Suprapubic skin (tissue), 4 donors: ENCODE results near the gene NAA38.

Experiments
- EP300 ChIP-seq: sonication (generic); formaldehyde crosslinking; IDR thresholded peaks from one replicate; pipeline ENCODE4 v1.6.1; 2017; ENCODE audit warnings: antibody characterized with exemption
- POLR2A ChIP-seq, 2 donors: fragments of 450-650 bp; IDR thresholded peaks; one replicate each; pipeline ENCODE4 v1.6.1; 2017; ENCODE audit warnings: antibody characterized with exemption in 2 of 2, mild to moderate bottlenecking in 2 of 2, moderate library complexity in 2 of 2
- POLR2AphosphoS5 ChIP-seq, 3 donors: sonication (generic); formaldehyde crosslinking; IDR thresholded peaks; one replicate each; pipeline ENCODE4 v1.6.1; 2017; ENCODE audit warnings: antibody characterized with exemption in 3 of 3
- TF ChIP-seq, protein P1 (sequence below), 2 donors: fragments of 200-600 bp in 1 of 2; fragments of 450-650 bp in 1 of 2; sonication (generic) in 1 of 2; IDR thresholded peaks; one replicate each; pipeline ENCODE4 v1.5.1; 2016 to 2019; ENCODE audit warnings: antibody characterized with exemption in 2 of 2, mild to moderate bottlenecking in 1 of 2, moderate library complexity in 1 of 2

DNA sequence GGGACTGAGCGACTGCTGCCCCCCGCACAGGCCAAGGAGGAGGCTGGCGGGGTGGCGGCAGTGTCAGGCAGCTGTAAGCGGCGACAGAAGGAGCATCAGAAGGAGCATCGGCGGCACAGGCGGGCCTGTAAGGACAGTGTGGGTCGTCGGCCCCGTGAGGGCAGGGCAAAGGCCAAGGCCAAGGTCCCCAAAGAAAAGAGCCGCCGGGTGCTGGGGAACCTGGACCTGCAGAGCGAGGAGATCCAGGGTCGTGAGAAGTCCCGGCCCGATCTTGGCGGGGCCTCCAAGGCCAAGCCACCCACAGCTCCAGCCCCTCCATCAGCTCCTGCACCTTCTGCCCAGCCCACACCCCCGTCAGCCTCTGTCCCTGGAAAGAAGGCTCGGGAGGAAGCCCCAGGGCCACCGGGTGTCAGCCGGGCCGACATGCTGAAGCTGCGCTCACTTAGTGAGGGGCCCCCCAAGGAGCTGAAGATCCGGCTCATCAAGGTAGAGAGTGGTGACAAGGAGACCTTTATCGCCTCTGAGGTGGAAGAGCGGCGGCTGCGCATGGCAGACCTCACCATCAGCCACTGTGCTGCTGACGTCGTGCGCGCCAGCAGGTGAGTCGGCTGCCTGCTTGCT, 8.1 kb downstream of the NAA38 start:
- TF ChIP-seq, protein P1, sequence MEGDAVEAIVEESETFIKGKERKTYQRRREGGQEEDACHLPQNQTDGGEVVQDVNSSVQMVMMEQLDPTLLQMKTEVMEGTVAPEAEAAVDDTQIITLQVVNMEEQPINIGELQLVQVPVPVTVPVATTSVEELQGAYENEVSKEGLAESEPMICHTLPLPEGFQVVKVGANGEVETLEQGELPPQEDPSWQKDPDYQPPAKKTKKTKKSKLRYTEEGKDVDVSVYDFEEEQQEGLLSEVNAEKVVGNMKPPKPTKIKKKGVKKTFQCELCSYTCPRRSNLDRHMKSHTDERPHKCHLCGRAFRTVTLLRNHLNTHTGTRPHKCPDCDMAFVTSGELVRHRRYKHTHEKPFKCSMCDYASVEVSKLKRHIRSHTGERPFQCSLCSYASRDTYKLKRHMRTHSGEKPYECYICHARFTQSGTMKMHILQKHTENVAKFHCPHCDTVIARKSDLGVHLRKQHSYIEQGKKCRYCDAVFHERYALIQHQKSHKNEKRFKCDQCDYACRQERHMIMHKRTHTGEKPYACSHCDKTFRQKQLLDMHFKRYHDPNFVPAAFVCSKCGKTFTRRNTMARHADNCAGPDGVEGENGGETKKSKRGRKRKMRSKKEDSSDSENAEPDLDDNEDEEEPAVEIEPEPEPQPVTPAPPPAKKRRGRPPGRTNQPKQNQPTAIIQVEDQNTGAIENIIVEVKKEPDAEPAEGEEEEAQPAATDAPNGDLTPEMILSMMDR (IDR thresholded peaks at IDR 0.05), result no peak
- TF ChIP-seq POLR2A (IDR thresholded peaks at IDR 0.05) (no peak), POLR2AphosphoS5 (IDR thresholded peaks at IDR 0.05) (no peak), EP300 (no peak)
